Measurements from ENCODE around the gene FGF19. TPM values are rescaled to one million over a fixed set of nuclear protein-coding genes. Genes with fewer than 3 reads are reported as not detected.

Gene FGF19
- total and polyA plus RNA-seq, 2 donors (not counting 1 experiment from before 2014, with no cell fraction given), result not detected

DNA sequence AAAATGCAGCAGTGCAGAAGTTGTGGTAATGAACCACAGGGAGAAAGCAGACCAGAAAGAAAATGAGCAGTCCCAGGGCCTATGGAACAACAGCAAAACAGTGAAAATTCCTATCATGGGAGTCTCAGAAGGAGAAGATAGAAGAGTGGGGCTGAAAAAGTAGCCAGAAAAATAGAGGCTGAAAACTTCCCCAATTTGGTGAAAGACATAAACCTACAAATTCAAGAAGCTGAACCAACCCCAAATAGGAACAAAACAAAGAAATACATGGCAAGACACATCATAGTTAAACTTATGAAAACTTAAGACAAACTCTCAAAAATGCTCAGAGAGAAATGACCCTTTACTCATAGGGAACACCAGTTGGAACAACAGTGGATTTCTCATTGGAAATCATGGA is 11.4 kb downstream of the FGF19 start:
- no peaks in the 10 kb centered on the region for H3K4me1 Mint-ChIP-seq
- no peaks in the 10 kb centered on the region for H4K20me1 ChIP-seq (ENCODE audit: control insufficient read depth, insufficient read depth, low read length, poor library complexity, severe bottlenecking)
- intact Hi-C loops (cut with micrococcal nuclease), result no loop called here
- TF ChIP-seq EZH2 (IDR thresholded peaks at IDR 0.05; ENCODE audit: borderline replicate concordance, insufficient read depth, low read depth, low read length, poor library complexity, severe bottlenecking), result no peak
- TF ChIP-seq, protein P1, sequence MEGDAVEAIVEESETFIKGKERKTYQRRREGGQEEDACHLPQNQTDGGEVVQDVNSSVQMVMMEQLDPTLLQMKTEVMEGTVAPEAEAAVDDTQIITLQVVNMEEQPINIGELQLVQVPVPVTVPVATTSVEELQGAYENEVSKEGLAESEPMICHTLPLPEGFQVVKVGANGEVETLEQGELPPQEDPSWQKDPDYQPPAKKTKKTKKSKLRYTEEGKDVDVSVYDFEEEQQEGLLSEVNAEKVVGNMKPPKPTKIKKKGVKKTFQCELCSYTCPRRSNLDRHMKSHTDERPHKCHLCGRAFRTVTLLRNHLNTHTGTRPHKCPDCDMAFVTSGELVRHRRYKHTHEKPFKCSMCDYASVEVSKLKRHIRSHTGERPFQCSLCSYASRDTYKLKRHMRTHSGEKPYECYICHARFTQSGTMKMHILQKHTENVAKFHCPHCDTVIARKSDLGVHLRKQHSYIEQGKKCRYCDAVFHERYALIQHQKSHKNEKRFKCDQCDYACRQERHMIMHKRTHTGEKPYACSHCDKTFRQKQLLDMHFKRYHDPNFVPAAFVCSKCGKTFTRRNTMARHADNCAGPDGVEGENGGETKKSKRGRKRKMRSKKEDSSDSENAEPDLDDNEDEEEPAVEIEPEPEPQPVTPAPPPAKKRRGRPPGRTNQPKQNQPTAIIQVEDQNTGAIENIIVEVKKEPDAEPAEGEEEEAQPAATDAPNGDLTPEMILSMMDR (IDR thresholded peaks at IDR 0.05), result no peak
- H3K9me3 Mint-ChIP-seq (ENCODE audit: insufficient read depth), result peaks cover 4% of the 10 kb centered on the region
- H3K79me2 ChIP-seq (ENCODE audit: control insufficient read depth, insufficient read depth, low read length), result no peaks in the 10 kb centered on the region
- peaks cover 0 to 33% (median 16%) of the 10 kb centered on the region in 4 experiments for H3K27me3 ChIP-seq (replicated peaks in 1 of 4; ENCODE audit: control extremely low read depth in 1 of 4, control insufficient read depth in 3 of 4, insufficient read depth in 4 of 4, low read length in 3 of 4)
- no peak overlapping the region for H3K4me3 Mint-ChIP-seq
- no peak overlapping the region for H3K27ac Mint-ChIP-seq
- DNase-seq (no peak), ATAC-seq (ENCODE audit: low read depth) (no peak)
- H3K36me3 ChIP-seq (replicated peaks in 1 of 2; ENCODE audit: control extremely low read depth in 1 of 2, control insufficient read depth in 1 of 2, extremely low read depth in 1 of 2, insufficient read depth in 2 of 2, low read length in 1 of 2), result no peaks in the 10 kb centered on the region
- no peak overlapping the region for H2AFZ ChIP-seq (ENCODE audit: insufficient read depth, low read depth, low read length, poor library complexity, severe bottlenecking)
- no peak overlapping the region for H3K4me2 ChIP-seq (replicated peaks; ENCODE audit: low read depth, low read length, poor library complexity, severe bottlenecking)
- H3K4me1 ChIP-seq (ENCODE audit: control insufficient read depth in 2 of 2, insufficient read depth in 2 of 2, low read length in 2 of 2), result no peaks in the 10 kb centered on the region
- H3K27me3 Mint-ChIP-seq, result peaks cover 74% of the 10 kb centered on the region
- H3K4me3 ChIP-seq (ENCODE audit: control extremely low read depth in 1 of 5, extremely low read depth in 1 of 5, insufficient read depth in 1 of 5, low read depth in 2 of 5, low read length in 4 of 5), result no peak overlapping the region
- no peak overlapping the region for H3K9ac ChIP-seq (ENCODE audit: low read length)
- CTCF ChIA-PET, result no interaction called here
- POLR2A ChIA-PET, result no interaction called here
- H3K27ac ChIP-seq (ENCODE audit: low read length in 2 of 2), result no peak overlapping the region
- no peaks in the 10 kb centered on the region for H3K9me3 ChIP-seq (ENCODE audit: control extremely low read depth in 1 of 3, control insufficient read depth in 2 of 3, insufficient read depth in 1 of 3, low read length in 2 of 3)

DNA sequence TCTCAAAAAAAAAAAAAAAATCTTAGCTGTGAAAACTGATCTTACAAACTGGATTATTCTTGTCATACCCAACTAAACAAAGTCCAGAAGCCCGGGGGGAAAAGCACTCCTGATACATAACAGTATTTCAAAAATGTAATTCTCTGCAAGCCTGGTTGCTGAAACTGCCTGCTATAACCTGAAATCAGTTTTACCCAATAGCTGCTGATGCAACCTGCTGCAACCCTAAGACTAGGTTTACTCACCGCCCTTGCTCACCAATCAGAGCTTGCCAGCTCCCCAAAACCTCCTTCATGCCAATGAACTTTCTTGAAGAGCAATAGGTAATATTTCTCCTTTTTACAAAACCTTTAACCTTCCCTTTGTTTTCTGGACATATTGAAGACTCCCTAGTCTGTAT is 12.4 kb downstream of the FGF19 start:
- Histone ChIP-seq H3K79me2 (ENCODE audit: control insufficient read depth, insufficient read depth, low read length) (no peaks in the 10 kb centered on the region), H2AFZ (ENCODE audit: insufficient read depth, low read depth, low read length, poor library complexity, severe bottlenecking) (no peak overlapping the region), H4K20me1 (ENCODE audit: control insufficient read depth, insufficient read depth, low read length, poor library complexity, severe bottlenecking) (no peaks in the 10 kb centered on the region), H3K9me3 (ENCODE audit: control extremely low read depth in 1 of 3, control insufficient read depth in 2 of 3, insufficient read depth in 1 of 3, low read length in 2 of 3) (no peaks in the 10 kb centered on the region), H3K4me2 (replicated peaks; ENCODE audit: low read depth, low read length, poor library complexity, severe bottlenecking) (no peak overlapping the region), H3K4me1 (ENCODE audit: control insufficient read depth in 2 of 2, insufficient read depth in 2 of 2, low read length in 2 of 2) (peaks cover 0 to 3% of the 10 kb centered on the region in 2 donors), H3K27me3 (replicated peaks in 1 of 4; ENCODE audit: control extremely low read depth in 1 of 4, control insufficient read depth in 3 of 4, insufficient read depth in 4 of 4, low read length in 3 of 4) (peaks cover 0 to 34% (median 16%) of the 10 kb centered on the region in 4 experiments), H3K36me3 (replicated peaks in 1 of 2; ENCODE audit: control extremely low read depth in 1 of 2, control insufficient read depth in 1 of 2, extremely low read depth in 1 of 2, insufficient read depth in 2 of 2, low read length in 1 of 2) (no peaks in the 10 kb centered on the region), H3K4me3 (ENCODE audit: control extremely low read depth in 1 of 5, extremely low read depth in 1 of 5, insufficient read depth in 1 of 5, low read depth in 2 of 5, low read length in 4 of 5) (no peak overlapping the region), H3K9ac (ENCODE audit: low read length) (no peak overlapping the region), H3K27ac (ENCODE audit: low read length in 2 of 2) (no peak overlapping the region)
- POLR2A ChIA-PET, result no interaction called here
- DNase-seq (no peak), ATAC-seq (ENCODE audit: low read depth) (no peak)
- CTCF ChIA-PET, result interaction anchor here (0.7 kb wide), 2 partner anchors 21 to 197 kb away, joined by 3 to 5 read pairs; no protein-coding TSS in a partner anchor
- H3K4me1 Mint-ChIP-seq, result no peaks in the 10 kb centered on the region
- H3K4me3 Mint-ChIP-seq, result no peak overlapping the region
- peaks cover 74% of the 10 kb centered on the region for H3K27me3 Mint-ChIP-seq
- no peak overlapping the region for H3K27ac Mint-ChIP-seq
- intact Hi-C loops (cut with micrococcal nuclease), result no loop called here
- peaks cover 4% of the 10 kb centered on the region for H3K9me3 Mint-ChIP-seq (ENCODE audit: insufficient read depth)
- WGBS (ENCODE audit: insufficient coverage), result 90% methylated on average over 2 of the region's 2 CpGs
- TF ChIP-seq, protein P1 (IDR thresholded peaks at IDR 0.05), result no peak
- TF ChIP-seq EZH2 (IDR thresholded peaks at IDR 0.05; ENCODE audit: borderline replicate concordance, insufficient read depth, low read depth, low read length, poor library complexity, severe bottlenecking), result no peak
